Mammary epithelial cell (primary cell): ENCODE measurements around the gene MEGF6.

Experiments
- CTCF ChIP-seq, 2 donors: IDR thresholded peaks in 1 of 2; conservative IDR thresholded peaks in 1 of 2; 2 replicates each; pipeline ENCODE4 v1.5.1; 2011 to 2012; ENCODE audit warnings: inconsistent platforms in 2 of 2, low read length in 2 of 2, mild to moderate bottlenecking in 2 of 2, control low read depth in 1 of 2, low read depth in 1 of 2; ENCODE audit not compliant: insufficient read depth in 1 of 2; ENCODE audit errors: extremely low read depth in 1 of 2
- EZH2 ChIP-seq: IDR thresholded peaks from 2 replicates; pipeline ENCODE4 v1.6.1; 2012; ENCODE audit warnings: low read length, inconsistent platforms, borderline replicate concordance

- no peak for TF ChIP-seq CTCF (conservative IDR thresholded peaks at IDR 0.05 in 1 of 2, IDR thresholded peaks at IDR 0.05 in 1 of 2; ENCODE audit: extremely low read depth in 1 of 2, insufficient read depth in 1 of 2, low read depth in 1 of 2, low read length in 2 of 2)
- TF ChIP-seq EZH2 = no peak
Observed at GRCh38 chr1:3638027-3638426, 26.7 kb upstream of the MEGF6 start.
